Pancreas (tissue), 10 donors: ENCODE measurements around the gene TIGIT. TPM values are rescaled to one million over a fixed set of nuclear protein-coding genes. Genes with fewer than 3 reads are reported as not detected.

ENCODE experiments used
- ATAC-seq, 4 donors: fragments of 200-7000 bp; cut with Tn5 transposase; one replicate each; pipeline versions ENCODE4 v1.8.0 to v1.9.1; 2020; ENCODE audit warnings: mild to moderate bottlenecking in 4 of 4, moderate library complexity in 4 of 4
- DNase-seq, 6 donors: peaks; one replicate each; pipeline ENCODE4 v3.0.0-alpha.2; 2020
- FAIRE-seq: peaks from 2 replicates; lab custom pipeline; 2012; peaks lifted over from hg19 to GRCh38; lab: Jason Lieb, UNC
- H3K27ac ChIP-seq, 4 donors: fragments of 200-600 bp; sonication (generic); 1 replicate in 3 of 4; 2 replicates in 1 of 4; pipeline versions ENCODE4 v1.5.0 to v1.8.0; 2020
- H3K27me3 ChIP-seq, 4 donors: fragments of 200-600 bp; one replicate each; pipeline ENCODE4 v1.8.0; 2021
- H3K36me3 ChIP-seq, 3 donors: fragments of 200-600 bp; sonication (generic) in 1 of 3; one replicate each; pipeline versions ENCODE4 v1.5.0 to v1.8.0; 2020 to 2021
- H3K4me1 ChIP-seq, 3 donors: fragments of 200-600 bp; one replicate each; pipeline ENCODE4 v1.8.0; 2021
- H3K4me3 ChIP-seq, 4 donors: fragments of 200-600 bp; sonication (generic) in 2 of 4; one replicate each; pipeline versions ENCODE4 v1.5.0 to v1.8.0; 2020 to 2021
- H3K9me3 ChIP-seq, 4 donors: fragments of 200-600 bp; one replicate each; pipeline ENCODE4 v1.8.0; 2021
- CTCF ChIP-seq, 4 donors: fragments of 200-600 bp; sonication (generic) in 3 of 4; IDR thresholded peaks; one replicate each; pipeline versions ENCODE4 v1.5.0 to v1.8.0; 2021; ENCODE audit warnings: antibody characterized with exemption in 4 of 4
- WGBS, 2 donors: extraction: QIAGEN DNeasy Blood & Tissue Kit; methylation state at CpG; one replicate each; pipeline ENCODE4 v1.1.7; 2013; 5-methylcytosine and 5-hydroxymethylcytosine counted together
- intact Hi-C, 3 donors: fragments of 100-400 bp; cut with DNase I; formaldehyde crosslinking; loops; one replicate each; pipeline versions ENCODE4 v1.11.1 to v1.14.2; 2022
- polyA plus RNA-seq, 2 donors: library from polyadenylated mRNA; stranded (reverse); fragments of 200-250 nt; gene quantifications; one replicate each; pipeline ENCODE4 v1.2.3, GENCODE V29; 2013
- total RNA-seq, 6 donors: library from RNA; stranded (reverse); fragmentation: NEBNext Ultra II Directional in 4 of 6; extraction: Animal tissue kit (Norgen Biotek cat#: 25700) in 4 of 6; gene quantifications; one replicate each; pipeline versions ENCODE4 v1.2.1 to v1.2.4, GENCODE V29; 2021 to 2023
- donor health status: healthy with polysubstance abuse.
- donor health status: DM: no; HTN: no; CAD: no; lungs with moderate emphysema.
- donor health status: DM: no; HTN: no; CAD: no.
- donor health status: control.
- donor health status: control.
- donor health status: Bipolar disorder and iron deficiency.
- donor health status: DM: yes; HTN: yes; CAD: no.
- donor health status: DM: no; HTN: no; CAD: no.
- donor health status: DM: no; HTN: no; CAD: no.
- donor health status: DM: yes; HTN: yes; CAD: no.

TIGIT gene
- total and polyA plus RNA-seq, 8 donors = 0.05 to 0.34 (median 0.19) TPM; not detected in 3

DNA sequence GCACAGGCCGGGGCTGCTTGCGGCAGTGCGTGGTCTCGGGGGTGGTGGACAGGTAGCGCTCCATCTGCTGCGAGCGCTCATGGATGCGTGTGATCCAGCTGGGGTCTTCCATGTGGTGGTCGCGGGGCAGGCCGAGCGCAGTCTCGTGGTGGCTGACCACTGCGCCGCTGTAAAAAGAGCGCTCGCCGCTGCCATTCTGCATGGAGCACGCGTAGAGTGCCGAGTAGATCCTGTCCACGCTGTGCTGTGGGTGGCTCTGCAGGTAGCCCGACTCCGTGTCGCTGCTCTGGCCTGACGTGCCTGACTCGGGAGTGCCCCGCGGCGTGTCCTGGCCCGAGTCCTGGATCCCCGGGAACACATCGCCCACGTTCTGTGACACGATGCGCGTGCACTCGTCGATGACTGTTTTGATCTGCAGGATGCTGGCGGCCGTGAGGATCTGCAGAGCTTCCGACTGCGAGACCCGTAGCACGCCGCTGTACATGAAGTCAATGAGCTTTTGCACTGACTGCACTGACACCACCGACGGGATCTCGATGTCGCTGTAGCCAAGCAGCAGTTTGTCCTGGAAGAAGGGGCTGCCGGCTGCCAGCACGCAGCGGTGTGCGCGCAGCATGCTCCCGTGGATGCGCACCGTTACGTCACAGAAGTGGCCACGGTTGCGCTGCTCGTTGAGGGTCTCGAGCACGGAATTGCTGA, 57.4 kb downstream of the TIGIT start:
- peaks cover 0 to 30% (median 16%) of the 10 kb centered on the region in 3 donors for H3K36me3 ChIP-seq
- no peaks in the 10 kb centered on the region for H3K9me3 ChIP-seq
- no peak overlapping the region for H3K4me3 ChIP-seq
- ATAC-seq (peak in 1 of 4 donors; percentile 30), DNase-seq (peak in 3 of 6 donors; percentile 23 to 61 (median 50)), FAIRE-seq (no peak)
- no peak overlapping the region for H3K27ac ChIP-seq
- TF ChIP-seq CTCF (IDR thresholded peaks at IDR 0.05) = no peak
- no peaks in the 10 kb centered on the region for H3K27me3 ChIP-seq
- no peaks in the 10 kb centered on the region for H3K4me1 ChIP-seq
- 98 to 99% methylated on average over 64 of the region's 64 CpGs for WGBS, 2 donors
- intact Hi-C loops = no loop called here

DNA sequence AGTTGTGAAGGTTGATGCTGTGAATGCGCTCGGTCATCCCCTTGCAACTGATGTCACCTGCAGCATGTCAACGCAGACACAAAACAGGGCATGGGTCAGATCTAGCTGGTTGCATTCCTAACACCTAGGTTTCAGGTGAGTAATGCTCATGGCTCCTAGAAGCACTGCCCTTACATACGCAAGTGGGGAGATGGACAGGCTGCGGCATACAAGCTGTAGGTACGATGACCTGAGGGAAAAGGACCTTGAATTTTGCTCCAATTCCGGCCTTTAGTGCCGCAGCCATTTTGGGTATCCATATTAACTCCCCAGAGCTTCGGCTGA, 58.0 kb downstream of the TIGIT start:
- no peak for TF ChIP-seq CTCF (IDR thresholded peaks at IDR 0.05)
- no peak overlapping the region for H3K27ac ChIP-seq
- H3K4me3 ChIP-seq = no peak overlapping the region
- WGBS, 2 donors = 98 to 99% methylated on average over 9 of the region's 9 CpGs
- H3K27me3 ChIP-seq = no peaks in the 10 kb centered on the region
- intact Hi-C loops = no loop called here
- no peaks in the 10 kb centered on the region for H3K9me3 ChIP-seq
- H3K36me3 ChIP-seq = peaks cover 0 to 30% (median 17%) of the 10 kb centered on the region in 3 donors
- H3K4me1 ChIP-seq = no peaks in the 10 kb centered on the region
- ATAC-seq (peak in 1 of 4 donors; percentile 12), DNase-seq (no peak), FAIRE-seq (no peak)

DNA sequence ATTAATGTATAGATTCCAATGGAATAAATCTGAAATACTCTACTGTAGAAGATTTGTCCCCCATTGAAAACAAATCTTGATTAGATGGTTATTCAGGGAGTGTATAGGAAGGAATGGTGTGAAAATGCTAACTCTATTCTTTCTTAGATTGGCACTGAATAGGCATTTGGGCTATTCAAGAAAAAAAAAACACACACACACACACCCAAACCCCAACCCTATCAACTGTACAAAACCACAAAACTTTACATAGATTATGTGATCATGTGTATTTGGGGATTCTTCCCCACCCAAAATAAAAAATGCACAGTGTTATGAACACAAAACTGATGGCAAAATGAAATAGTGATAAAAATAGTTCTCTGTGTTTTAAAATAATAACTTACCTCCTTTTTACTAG, 61.8 kb downstream of the TIGIT start:
- ATAC-seq (no peak), DNase-seq (no peak), FAIRE-seq (no peak)
- H3K36me3 ChIP-seq = peaks cover 0 to 11% (median 10%) of the 10 kb centered on the region in 3 donors
- no peak for TF ChIP-seq CTCF (IDR thresholded peaks at IDR 0.05)
- intact Hi-C loops = no loop called here
- no peak overlapping the region for H3K27ac ChIP-seq
- no peaks in the 10 kb centered on the region for H3K27me3 ChIP-seq
- no peak overlapping the region for H3K4me3 ChIP-seq
- no peaks in the 10 kb centered on the region for H3K4me1 ChIP-seq
- no peaks in the 10 kb centered on the region for H3K9me3 ChIP-seq

- 85 to 86% methylated on average over 4 of the region's 4 CpGs for WGBS, 2 donors
These were observed 62.2 kb downstream of the TIGIT start for GRCh38 chr3:114356066-114356465.

More at GRCh38 chr3:114356066-114356465, 62.2 kb downstream of the TIGIT start:
- peaks cover 0 to 3% (median 0%) of the 10 kb centered on the region in 3 donors for H3K4me1 ChIP-seq
- H3K27ac ChIP-seq = no peak overlapping the region
- no peak overlapping the region for H3K4me3 ChIP-seq
- peaks cover 0 to 7% (median 6%) of the 10 kb centered on the region in 3 donors for H3K36me3 ChIP-seq
- intact Hi-C loops = no loop called here
- no peak for ATAC-seq
- no peak for FAIRE-seq
- no peak for DNase-seq
- H3K27me3 ChIP-seq = no peaks in the 10 kb centered on the region
- no peaks in the 10 kb centered on the region for H3K9me3 ChIP-seq
- TF ChIP-seq CTCF (IDR thresholded peaks at IDR 0.05) = no peak
